ENCODE measurements around the gene NUP42. TPM values are rescaled to one million over a fixed set of nuclear protein-coding genes. Genes with fewer than 3 reads are reported as not detected.
A peak's percentile ranks its signal among the peaks of the same experiment; 100 is the strongest.

NUP42 gene
- total and polyA plus RNA-seq, 9 of the 15 experiments (the other 6 are each of a cell fraction or from before 2014, with no cell fraction given): 41.8 to 86.4 (median 71.2) TPM

DNA sequence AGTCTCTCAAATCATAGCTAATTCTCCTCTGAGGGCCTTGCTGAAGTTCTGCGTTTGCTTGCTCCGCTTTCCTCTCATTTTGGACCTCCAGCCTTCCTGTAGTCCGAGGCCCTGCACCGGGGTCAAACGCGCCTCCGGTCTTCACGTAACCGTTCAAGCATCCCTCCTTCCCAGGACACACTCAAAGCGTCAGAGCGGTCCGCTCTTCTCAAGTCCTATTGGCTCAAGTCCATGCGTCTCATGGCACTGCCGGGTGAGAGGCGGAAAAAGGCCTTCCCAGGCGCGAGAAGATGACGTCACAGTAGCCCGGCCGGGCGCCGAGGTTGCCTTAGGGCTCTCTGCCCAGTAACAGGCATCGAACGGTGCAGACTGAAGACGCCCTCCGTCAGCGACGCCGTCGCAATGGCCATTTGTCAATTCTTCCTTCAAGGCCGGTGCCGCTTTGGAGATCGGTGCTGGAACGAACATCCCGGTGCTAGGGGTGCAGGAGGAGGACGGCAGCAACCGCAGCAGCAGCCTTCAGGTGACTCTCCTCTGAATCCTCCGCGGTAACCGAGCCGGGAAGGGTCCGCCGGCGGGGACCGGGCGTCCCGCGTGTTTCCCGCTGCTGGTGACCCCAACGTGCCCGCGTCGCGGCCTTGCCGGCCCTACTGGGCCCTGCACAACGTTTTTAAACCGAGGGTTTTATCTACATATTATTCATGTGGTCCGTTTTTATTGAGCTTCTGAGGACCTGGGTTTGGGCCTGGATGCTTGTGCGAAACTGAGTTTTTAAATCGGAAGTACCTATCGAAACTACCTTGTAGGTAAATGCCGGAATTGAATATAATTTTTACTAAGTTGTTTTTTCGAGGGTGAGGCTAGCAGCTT lies at the start of gene NUP42 (continued):
- TF ChIP-seq, protein P1, sequence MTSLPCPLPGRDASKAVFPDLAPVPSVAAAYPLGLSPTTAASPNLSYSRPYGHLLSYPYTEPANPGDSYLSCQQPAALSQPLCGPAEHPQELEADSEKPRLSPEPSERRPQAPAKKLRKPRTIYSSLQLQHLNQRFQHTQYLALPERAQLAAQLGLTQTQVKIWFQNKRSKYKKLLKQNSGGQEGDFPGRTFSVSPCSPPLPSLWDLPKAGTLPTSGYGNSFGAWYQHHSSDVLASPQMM (CRISPR knock-in tag; IDR thresholded peaks at IDR 0.05): no peak
- no peak for TF ChIP-seq ZNF77 (CRISPR knock-in tag; IDR thresholded peaks at IDR 0.05)
- 0 out of 2 replicates have a peak, but pooled peaks have one; percentile 28 for TF ChIP-seq ARID1B (IDR thresholded peaks at IDR 0.05)
- no peak for TF ChIP-seq ZNF589 (CRISPR knock-in tag; IDR thresholded peaks at IDR 0.05; ENCODE audit: low read depth)
- no peak for TF ChIP-seq ZNF41 (CRISPR knock-in tag; conservative IDR thresholded peaks at IDR 0.05)
- TF ChIP-seq, protein P2, sequence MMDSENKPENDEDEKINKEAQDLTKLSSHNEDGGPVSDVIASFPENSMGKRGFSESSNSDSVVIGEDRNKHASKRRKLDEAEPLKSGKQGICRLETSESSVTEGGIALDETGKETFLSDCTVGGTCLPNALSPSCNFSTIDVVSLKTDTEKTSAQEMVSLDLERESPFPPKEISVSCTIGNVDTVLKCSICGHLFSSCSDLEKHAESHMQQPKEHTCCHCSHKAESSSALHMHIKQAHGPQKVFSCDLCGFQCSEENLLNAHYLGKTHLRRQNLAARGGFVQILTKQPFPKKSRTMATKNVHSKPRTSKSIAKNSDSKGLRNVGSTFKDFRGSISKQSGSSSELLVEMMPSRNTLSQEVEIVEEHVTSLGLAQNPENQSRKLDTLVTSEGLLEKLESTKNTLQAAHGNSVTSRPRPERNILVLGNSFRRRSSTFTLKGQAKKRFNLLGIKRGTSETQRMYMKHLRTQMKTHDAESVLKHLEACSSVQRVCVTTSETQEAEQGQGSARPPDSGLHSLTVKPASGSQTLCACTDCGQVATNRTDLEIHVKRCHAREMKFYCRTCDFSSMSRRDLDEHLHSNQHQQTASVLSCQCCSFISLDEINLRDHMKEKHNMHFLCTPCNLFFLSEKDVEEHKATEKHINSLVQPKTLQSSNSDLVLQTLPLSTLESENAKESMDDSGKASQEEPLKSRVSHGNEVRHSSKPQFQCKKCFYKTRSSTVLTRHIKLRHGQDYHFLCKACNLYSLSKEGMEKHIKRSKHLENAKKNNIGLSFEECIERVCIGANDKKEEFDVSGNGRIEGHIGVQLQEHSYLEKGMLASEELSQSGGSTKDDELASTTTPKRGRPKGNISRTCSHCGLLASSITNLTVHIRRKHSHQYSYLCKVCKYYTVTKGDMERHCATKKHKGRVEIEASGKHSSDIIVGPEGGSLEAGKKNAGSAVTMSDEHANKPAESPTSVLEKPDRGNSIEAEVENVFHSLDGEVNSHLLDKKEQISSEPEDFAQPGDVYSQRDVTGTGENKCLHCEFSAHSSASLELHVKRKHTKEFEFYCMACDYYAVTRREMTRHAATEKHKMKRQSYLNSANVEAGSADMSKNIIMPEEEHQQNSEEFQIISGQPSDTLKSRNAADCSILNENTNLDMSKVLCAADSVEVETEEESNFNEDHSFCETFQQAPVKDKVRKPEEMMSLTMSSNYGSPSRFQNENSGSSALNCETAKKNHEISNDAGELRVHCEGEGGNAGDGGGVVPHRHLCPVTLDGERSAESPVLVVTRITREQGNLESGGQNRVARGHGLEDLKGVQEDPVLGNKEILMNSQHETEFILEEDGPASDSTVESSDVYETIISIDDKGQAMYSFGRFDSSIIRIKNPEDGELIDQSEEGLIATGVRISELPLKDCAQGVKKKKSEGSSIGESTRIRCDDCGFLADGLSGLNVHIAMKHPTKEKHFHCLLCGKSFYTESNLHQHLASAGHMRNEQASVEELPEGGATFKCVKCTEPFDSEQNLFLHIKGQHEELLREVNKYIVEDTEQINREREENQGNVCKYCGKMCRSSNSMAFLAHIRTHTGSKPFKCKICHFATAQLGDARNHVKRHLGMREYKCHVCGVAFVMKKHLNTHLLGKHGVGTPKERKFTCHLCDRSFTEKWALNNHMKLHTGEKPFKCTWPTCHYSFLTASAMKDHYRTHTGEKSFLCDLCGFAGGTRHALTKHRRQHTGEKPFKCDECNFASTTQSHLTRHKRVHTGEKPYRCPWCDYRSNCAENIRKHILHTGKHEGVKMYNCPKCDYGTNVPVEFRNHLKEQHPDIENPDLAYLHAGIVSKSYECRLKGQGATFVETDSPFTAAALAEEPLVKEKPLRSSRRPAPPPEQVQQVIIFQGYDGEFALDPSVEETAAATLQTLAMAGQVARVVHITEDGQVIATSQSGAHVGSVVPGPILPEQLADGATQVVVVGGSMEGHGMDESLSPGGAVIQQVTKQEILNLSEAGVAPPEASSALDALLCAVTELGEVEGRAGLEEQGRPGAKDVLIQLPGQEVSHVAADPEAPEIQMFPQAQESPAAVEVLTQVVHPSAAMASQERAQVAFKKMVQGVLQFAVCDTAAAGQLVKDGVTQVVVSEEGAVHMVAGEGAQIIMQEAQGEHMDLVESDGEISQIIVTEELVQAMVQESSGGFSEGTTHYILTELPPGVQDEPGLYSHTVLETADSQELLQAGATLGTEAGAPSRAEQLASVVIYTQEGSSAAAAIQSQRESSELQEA (IDR thresholded peaks at IDR 0.05; ENCODE audit: low read depth): peak; percentile 93
- no peak for TF ChIP-seq SAP30 (IDR thresholded peaks at IDR 0.05; ENCODE audit: borderline replicate concordance, insufficient read depth, low read depth, low read length, poor library complexity, severe bottlenecking)
- TF ChIP-seq, protein P3, sequence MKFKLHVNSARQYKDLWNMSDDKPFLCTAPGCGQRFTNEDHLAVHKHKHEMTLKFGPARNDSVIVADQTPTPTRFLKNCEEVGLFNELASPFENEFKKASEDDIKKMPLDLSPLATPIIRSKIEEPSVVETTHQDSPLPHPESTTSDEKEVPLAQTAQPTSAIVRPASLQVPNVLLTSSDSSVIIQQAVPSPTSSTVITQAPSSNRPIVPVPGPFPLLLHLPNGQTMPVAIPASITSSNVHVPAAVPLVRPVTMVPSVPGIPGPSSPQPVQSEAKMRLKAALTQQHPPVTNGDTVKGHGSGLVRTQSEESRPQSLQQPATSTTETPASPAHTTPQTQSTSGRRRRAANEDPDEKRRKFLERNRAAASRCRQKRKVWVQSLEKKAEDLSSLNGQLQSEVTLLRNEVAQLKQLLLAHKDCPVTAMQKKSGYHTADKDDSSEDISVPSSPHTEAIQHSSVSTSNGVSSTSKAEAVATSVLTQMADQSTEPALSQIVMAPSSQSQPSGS (CRISPR knock-in tag; IDR thresholded peaks at IDR 0.05): peak; percentile 63; the same call in 1 of the 2 replicates
- TF ChIP-seq, protein P4, sequence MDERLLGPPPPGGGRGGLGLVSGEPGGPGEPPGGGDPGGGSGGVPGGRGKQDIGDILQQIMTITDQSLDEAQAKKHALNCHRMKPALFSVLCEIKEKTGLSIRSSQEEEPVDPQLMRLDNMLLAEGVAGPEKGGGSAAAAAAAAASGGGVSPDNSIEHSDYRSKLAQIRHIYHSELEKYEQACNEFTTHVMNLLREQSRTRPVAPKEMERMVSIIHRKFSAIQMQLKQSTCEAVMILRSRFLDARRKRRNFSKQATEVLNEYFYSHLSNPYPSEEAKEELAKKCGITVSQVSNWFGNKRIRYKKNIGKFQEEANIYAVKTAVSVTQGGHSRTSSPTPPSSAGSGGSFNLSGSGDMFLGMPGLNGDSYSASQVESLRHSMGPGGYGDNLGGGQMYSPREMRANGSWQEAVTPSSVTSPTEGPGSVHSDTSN (CRISPR knock-in tag; IDR thresholded peaks at IDR 0.05; ENCODE audit: low read depth): no peak
- TF ChIP-seq, protein P4 (tag; conservative IDR thresholded peaks at IDR 0.05; ENCODE audit: low read depth): peak; percentile 70
- TF ChIP-seq MTA2 (IDR thresholded peaks at IDR 0.05; ENCODE audit: low read depth): no peak; the same call in 1 of the 2 replicates
- TF ChIP-seq MYC (IDR thresholded peaks at IDR 0.05; ENCODE audit: low read depth, low read length): peak; percentile 93
- TF ChIP-seq MYC (CRISPR knock-in tag; IDR thresholded peaks at IDR 0.05; ENCODE audit: borderline replicate concordance, low read depth): peak; percentile 85
